Measurements from ENCODE around the gene GPR137C.

The GPR137C gene

GRCh38 chr14:52683985-52684520, 131.4 kb downstream of the GPR137C start:
- DNase-seq (no peak), ATAC-seq (no peak)

GRCh38 chr14:52686176-52686575, 133.5 kb downstream of the GPR137C start:
- ATAC-seq (no peak), DNase-seq (no peak)

Measured in stimulated activated naive CD8-positive, alpha-beta T cell treated with anti-CD3 and anti-CD28 coated beads, Interleukin-15, Interleukin-2, amounts not matched to agents 100 U/mL and 50 U/mL, for 24 hours (primary cell).